ENCODE results near the gene FAM210A.

Gene FAM210A

GRCh38 chr18:13641551-13642439 lies 84.6 kb downstream of the FAM210A start:
- Histone ChIP-seq H3K4me3 (ENCODE audit: low read depth, low read length) (no peak overlapping the region), H3K27ac (peak overlapping the region; percentile 51), H3K9me3 (ENCODE audit: control insufficient read depth, low read length) (no peaks in the 10 kb centered on the region), H3K4me2 (ENCODE audit: low read length) (no peak overlapping the region), H3K4me1 (no peaks in the 10 kb centered on the region), H3K9ac (no peak overlapping the region), H3K79me2 (no peaks in the 10 kb centered on the region), H2AFZ (peak overlapping the region; percentile 73), H3K27me3 (ENCODE audit: control insufficient read depth, insufficient read depth, low read length) (no peaks in the 10 kb centered on the region), H3K36me3 (ENCODE audit: control insufficient read depth, insufficient read depth, low read length) (no peaks in the 10 kb centered on the region)
- no peak for TF ChIP-seq CTCF (IDR thresholded peaks at IDR 0.05)

GRCh38 chr18:13640266-13640860 lies 86.0 kb downstream of the FAM210A start:
- Histone ChIP-seq H3K4me2 (ENCODE audit: low read length) (no peak overlapping the region), H3K4me3 (ENCODE audit: low read depth, low read length) (no peak overlapping the region), H3K9ac (no peak overlapping the region), H3K27ac (peak overlapping the region; percentile 19), H2AFZ (no peak overlapping the region), H3K4me1 (no peaks in the 10 kb centered on the region), H3K9me3 (ENCODE audit: control insufficient read depth, low read length) (no peaks in the 10 kb centered on the region), H3K79me2 (no peaks in the 10 kb centered on the region), H3K27me3 (ENCODE audit: control insufficient read depth, insufficient read depth, low read length) (no peaks in the 10 kb centered on the region), H3K36me3 (ENCODE audit: control insufficient read depth, insufficient read depth, low read length) (no peaks in the 10 kb centered on the region)
- TF ChIP-seq CTCF (IDR thresholded peaks at IDR 0.05) = no peak

- no peaks in the 10 kb centered on the region for H3K79me2 ChIP-seq
- H3K4me1 ChIP-seq = no peaks in the 10 kb centered on the region
- TF ChIP-seq CTCF (IDR thresholded peaks at IDR 0.05) = no peak
- no peak overlapping the region for H2AFZ ChIP-seq
- H3K4me3 ChIP-seq (ENCODE audit: low read depth, low read length) = no peak overlapping the region
- H3K4me2 ChIP-seq (ENCODE audit: low read length) = no peak overlapping the region
- no peaks in the 10 kb centered on the region for H3K27me3 ChIP-seq (ENCODE audit: control insufficient read depth, insufficient read depth, low read length)
- no peaks in the 10 kb centered on the region for H3K36me3 ChIP-seq (ENCODE audit: control insufficient read depth, insufficient read depth, low read length)
- no peak overlapping the region for H3K9ac ChIP-seq
- no peak overlapping the region for H3K27ac ChIP-seq
- H3K9me3 ChIP-seq (ENCODE audit: control insufficient read depth, low read length) = no peaks in the 10 kb centered on the region
Measured at GRCh38 chr18:13638719-13639595, 87.4 kb downstream of the FAM210A start.

- TF ChIP-seq CTCF (IDR thresholded peaks at IDR 0.05) = no peak
- Histone ChIP-seq H3K27ac (no peak overlapping the region), H2AFZ (no peak overlapping the region), H3K9me3 (ENCODE audit: control insufficient read depth, low read length) (no peaks in the 10 kb centered on the region), H3K79me2 (no peaks in the 10 kb centered on the region), H3K4me3 (ENCODE audit: low read depth, low read length) (no peak overlapping the region), H3K36me3 (ENCODE audit: control insufficient read depth, insufficient read depth, low read length) (no peaks in the 10 kb centered on the region), H3K27me3 (ENCODE audit: control insufficient read depth, insufficient read depth, low read length) (no peaks in the 10 kb centered on the region), H3K9ac (no peak overlapping the region), H3K4me2 (ENCODE audit: low read length) (no peak overlapping the region), H3K4me1 (peaks cover under 1% of the 10 kb centered on the region)
Measured at GRCh38 chr18:13635046-13635445, 91.3 kb downstream of the FAM210A start.
